IPS-NIHi11 (cell line): ENCODE data around the gene TULP1.
"Not testable (repeated sequence)": the region's sequence is repeated elsewhere in the genome, so short reads cannot be mapped to it uniquely, and the experiment has no call there.

Source experiments
- DNase-seq: peaks from one replicate; pipeline ENCODE4 v3.0.0; 2012; ENCODE audit warnings: mixed read lengths, low spot score

The TULP1 gene

GRCh38 chr6:35521235-35521634 is 8.5 kb upstream of the TULP1 start:
- DNase-seq, result no peak

GRCh38 chr6:35519313-35520015 is 6.8 kb upstream of the TULP1 start:
- DNase-seq, result no peak

- DNase-seq, result no peak
Measured at GRCh38 chr6:35518566-35519312, 6.0 kb upstream of the TULP1 start.

- DNase-seq, result not testable (repeated sequence)
Measured at GRCh38 chr6:35517978-35518377, 5.3 kb upstream of the TULP1 start.

GRCh38 chr6:35516712-35517111 is 4.0 kb upstream of the TULP1 start:
- no peak for DNase-seq

- not testable (repeated sequence) for DNase-seq
Measured at GRCh38 chr6:35515939-35516338, 3.2 kb upstream of the TULP1 start.

GRCh38 chr6:35514587-35514986 is 1.9 kb upstream of the TULP1 start:
- DNase-seq, result no peak

- no peak for DNase-seq
Measured at GRCh38 chr6:35512006-35512405, 690 bp downstream of the TULP1 start.

- DNase-seq, result no peak
Measured at GRCh38 chr6:35511562-35511941, 1.1 kb downstream of the TULP1 start.

- no peak for DNase-seq
Measured at GRCh38 chr6:35510916-35511561, 1.7 kb downstream of the TULP1 start.

- DNase-seq, result no peak
Measured at GRCh38 chr6:35508542-35508941, 4.2 kb downstream of the TULP1 start.

- no peak for DNase-seq
Measured at GRCh38 chr6:35508027-35508426, 4.7 kb downstream of the TULP1 start.

- DNase-seq, result no peak
Measured at GRCh38 chr6:35507221-35507620, 5.5 kb downstream of the TULP1 start.

GRCh38 chr6:35506536-35506935 is 6.2 kb downstream of the TULP1 start:
- DNase-seq, result no peak

- no peak for DNase-seq
Measured at GRCh38 chr6:35505999-35506412, 6.7 kb downstream of the TULP1 start.

- no peak for DNase-seq
Measured at GRCh38 chr6:35503534-35503933, 9.2 kb downstream of the TULP1 start.

GRCh38 chr6:35501784-35502183 is 10.9 kb downstream of the TULP1 start:
- no peak for DNase-seq

- DNase-seq, result no peak
Measured at GRCh38 chr6:35500782-35501181, 11.9 kb downstream of the TULP1 start.

GRCh38 chr6:35499372-35499771 is 13.3 kb downstream of the TULP1 start:
- no peak for DNase-seq

GRCh38 chr6:35498422-35499067 is 14.2 kb downstream of the TULP1 start:
- no peak for DNase-seq

- DNase-seq, result peak; percentile 77
Measured at GRCh38 chr6:35497571-35498421, 14.9 kb downstream of the TULP1 start.
